Naive thymus-derived CD4-positive, alpha-beta T cell (primary cell): ENCODE measurements around the gene ATCAY. TPM values are rescaled to one million over a fixed set of nuclear protein-coding genes. Genes with fewer than 3 reads are reported as not detected.
"Not testable (repeated sequence)": the region's sequence is repeated elsewhere in the genome, so short reads cannot be mapped to it uniquely, and the experiment has no call there.

ENCODE experiments used
- ATAC-seq: fragments of 150-1000 bp; cut with Tn5 transposase; 2 replicates; pipeline ENCODE4 v1.10.0; 2021; ENCODE audit warnings: mild to moderate bottlenecking, moderate library complexity
- CTCF ChIA-PET: fragments of 350-600 bp; sonication (Branson Sonifier 250); formaldehyde crosslinking; loops from one replicate; lab custom pipeline; 2021; ENCODE audit warnings: antibody characterized with exemption; lab: Charles Lee
- POLR2A ChIA-PET: fragments of 350-600 bp; sonication (Branson Sonifier 250); formaldehyde crosslinking; loops from one replicate; lab custom pipeline; 2021; ENCODE audit warnings: antibody characterized with exemption, inconsistent platforms; lab: Charles Lee
- DNase-seq, 9 donors: peaks; one replicate each; pipeline versions ENCODE4 v3.0.0 to v3.0.0-alpha.2; 2020 to 2022; ENCODE audit warnings: mixed read lengths in 1 of 9
- H3K27ac ChIP-seq: one replicate; pipeline ENCODE4 v1.7.0; 2013; ENCODE audit warnings: mild to moderate bottlenecking, low read depth, low read length, moderate library complexity
- H3K27me3 ChIP-seq, 2 donors: one replicate each; pipeline ENCODE4 v1.7.0; 2013; ENCODE audit warnings: low read length in 2 of 2, mild to moderate bottlenecking in 2 of 2, moderate library complexity in 2 of 2; ENCODE audit not compliant: control insufficient read depth in 2 of 2, insufficient read depth in 2 of 2
- H3K36me3 ChIP-seq, 3 experiments: 1 replicate in 2 of 3; 2 replicates in 1 of 3; pipeline ENCODE4 v1.7.0; 2013; ENCODE audit warnings: low read length in 3 of 3, mild to moderate bottlenecking in 3 of 3, moderate library complexity in 1 of 3; ENCODE audit not compliant: insufficient read depth in 3 of 3, control insufficient read depth in 2 of 3
- H3K4me1 ChIP-seq, 2 donors: one replicate each; pipeline ENCODE4 v1.7.0; 2013; ENCODE audit warnings: low read length in 2 of 2, mild to moderate bottlenecking in 2 of 2, moderate library complexity in 1 of 2; ENCODE audit not compliant: control insufficient read depth in 2 of 2, insufficient read depth in 2 of 2
- H3K4me3 ChIP-seq: 2 replicates; pipeline ENCODE4 v1.7.0; 2013; ENCODE audit warnings: mild to moderate bottlenecking, low read length
- H3K9me3 ChIP-seq, 3 experiments: 1 replicate in 2 of 3; 2 replicates in 1 of 3; pipeline ENCODE4 v1.7.0; 2013; ENCODE audit warnings: low read length in 3 of 3; ENCODE audit not compliant: control insufficient read depth in 2 of 3
- H3K27ac Mint-ChIP-seq, 9 donors: one replicate each; pipeline ENCODE4 v1.8.0; 2020 to 2022; ENCODE audit warnings: mixed read lengths in 9 of 9, mild to moderate bottlenecking in 8 of 9, moderate library complexity in 5 of 9, inconsistent platforms in 2 of 9
- H3K27me3 Mint-ChIP-seq, 5 donors: one replicate each; pipeline ENCODE4 v1.8.0; 2021 to 2022; ENCODE audit warnings: mixed read lengths in 5 of 5, mild to moderate bottlenecking in 1 of 5
- H3K36me3 Mint-ChIP-seq, 5 donors: one replicate each; pipeline ENCODE4 v1.8.0; 2020 to 2022; ENCODE audit warnings: mixed read lengths in 5 of 5, mild to moderate bottlenecking in 3 of 5, inconsistent platforms in 1 of 5
- H3K4me1 Mint-ChIP-seq, 7 donors: one replicate each; pipeline ENCODE4 v1.8.0; 2020 to 2022; ENCODE audit warnings: mixed read lengths in 7 of 7, mild to moderate bottlenecking in 3 of 7, inconsistent platforms in 1 of 7
- H3K4me3 Mint-ChIP-seq, 10 donors: one replicate each; pipeline ENCODE4 v1.8.0; 2020 to 2022; ENCODE audit warnings: mild to moderate bottlenecking in 10 of 10, mixed read lengths in 10 of 10, moderate library complexity in 6 of 10, inconsistent platforms in 2 of 10
- H3K9me3 Mint-ChIP-seq, 11 donors: one replicate each; pipeline ENCODE4 v1.8.0; 2020 to 2022; ENCODE audit warnings: mixed read lengths in 11 of 11, mild to moderate bottlenecking in 4 of 11, inconsistent platforms in 1 of 11, moderate library complexity in 1 of 11
- intact Hi-C, 2 donors: fragments of 100-400 bp; cut with micrococcal nuclease; formaldehyde crosslinking; loops; one replicate each; pipeline ENCODE4 v1.15.1; 2023
- polyA plus RNA-seq, 2 donors: library from polyadenylated mRNA; unstranded; fragments of 300-500 nt; fragmentation: Illumina TruSeq; gene quantifications; one replicate each; pipeline ENCODE4 v1.2.3, GENCODE V29; 2021
- total RNA-seq, 6 experiments: library from RNA in 5 of 6; stranded (reverse) in 5 of 6; gene quantifications; 1 replicate in 5 of 6; 2 replicates in 1 of 6; pipeline ENCODE4 v1.2.3 and lab custom pipeline; 2021 to 2026

Gene ATCAY
- total and polyA plus RNA-seq, 7 experiments from 2014 or later: not detected

DNA sequence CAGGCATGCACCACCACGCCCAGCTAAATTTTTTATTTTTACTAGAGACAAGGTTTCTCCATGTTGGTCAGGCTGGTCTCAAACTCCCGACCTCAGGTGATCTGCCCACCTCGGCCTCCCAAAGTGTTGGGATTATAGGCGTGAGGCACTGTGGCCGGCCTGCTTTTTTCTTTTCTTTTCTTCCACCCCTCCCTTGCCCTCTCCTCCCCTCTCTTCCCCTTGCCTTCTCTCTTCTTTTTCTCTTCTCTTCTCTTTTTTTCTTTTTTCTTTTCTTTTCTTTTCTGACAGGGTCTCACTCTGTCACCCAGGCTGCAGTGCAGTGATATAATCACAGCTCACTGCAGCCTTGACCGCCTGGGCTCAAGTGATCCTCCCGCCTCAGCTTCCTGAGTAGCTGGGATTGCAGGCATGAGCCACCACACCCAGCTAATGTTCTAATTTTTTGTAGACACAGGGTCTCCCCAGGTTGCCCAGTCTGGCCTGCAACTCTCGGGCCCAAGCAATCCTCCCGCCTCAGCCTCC, 72.3 kb downstream of the ATCAY start:
- H3K36me3 ChIP-seq, CTCF ChIA-PET, DNase-seq, H3K27ac ChIP-seq, intact Hi-C loops, H3K36me3 Mint-ChIP-seq, H3K4me3 ChIP-seq, H3K27me3 Mint-ChIP-seq, ATAC-seq, H3K4me1 Mint-ChIP-seq, POLR2A ChIA-PET, H3K27me3 ChIP-seq, H3K4me1 ChIP-seq, H3K9me3 Mint-ChIP-seq, H3K9me3 ChIP-seq, H3K27ac Mint-ChIP-seq: not testable (repeated sequence)
- H3K4me3 Mint-ChIP-seq: peak overlapping the region in 2 of 10 donors; percentile 38 to 43

DNA sequence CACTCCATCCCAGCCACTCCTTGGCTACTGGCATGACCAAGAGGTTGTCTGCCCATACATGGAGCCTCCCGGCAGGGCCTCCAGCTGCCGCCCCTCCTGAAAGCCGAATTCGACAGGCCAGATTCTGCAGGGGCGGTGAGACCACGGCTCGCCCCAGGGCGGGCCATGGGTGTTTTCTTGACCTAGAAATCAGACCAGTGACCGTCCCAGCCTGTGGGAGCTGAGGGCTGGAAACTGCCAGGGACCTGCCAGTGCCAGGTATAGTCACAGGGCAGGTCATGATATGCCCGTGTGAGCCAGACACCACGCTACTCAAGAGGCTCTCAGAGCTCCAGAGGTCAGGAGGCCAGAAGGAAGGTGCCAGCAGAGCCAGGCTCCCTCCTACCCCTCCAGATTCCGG, 73.6 kb downstream of the ATCAY start:
- no peak for ATAC-seq
- H3K27ac Mint-ChIP-seq: no peak overlapping the region

DNA sequence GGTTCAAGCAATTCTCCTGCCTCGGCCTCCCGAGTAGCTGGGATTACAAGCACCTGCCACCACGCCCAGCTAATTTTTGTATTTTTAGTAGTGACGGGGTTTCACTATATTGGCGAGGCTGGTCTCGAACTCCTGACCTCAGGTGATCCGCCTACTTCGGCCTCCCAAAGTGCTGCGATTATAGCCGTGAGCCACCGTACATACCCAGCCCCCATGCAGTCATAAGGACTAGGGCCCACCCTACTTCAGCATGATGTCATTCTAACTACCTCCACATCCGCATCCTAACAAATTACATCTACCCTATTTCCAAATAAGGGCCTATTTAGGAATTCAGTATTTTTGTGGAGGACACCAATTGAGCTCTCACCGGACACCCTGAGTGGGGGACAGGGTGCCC, 74.8 kb downstream of the ATCAY start:
- H3K4me1 ChIP-seq, H3K4me1 Mint-ChIP-seq, ATAC-seq, H3K27me3 Mint-ChIP-seq, H3K27ac ChIP-seq, H3K9me3 Mint-ChIP-seq, H3K36me3 Mint-ChIP-seq, H3K9me3 ChIP-seq, H3K4me3 ChIP-seq, DNase-seq, H3K27ac Mint-ChIP-seq, intact Hi-C loops, CTCF ChIA-PET, POLR2A ChIA-PET, H3K4me3 Mint-ChIP-seq, H3K27me3 ChIP-seq: not testable (repeated sequence)
- peaks cover 0 to 34% (median 0%) of the 10 kb centered on the region in 3 experiments for H3K36me3 ChIP-seq

More for the DNA sequence above, 73.6 kb downstream of the ATCAY start:
- intact Hi-C loops: no loop called here
- H3K27ac ChIP-seq: no peak overlapping the region
- H3K9me3 ChIP-seq: no peaks in the 10 kb centered on the region
- Mint-ChIP-seq H3K36me3 (peaks cover 0 to 5% (median 0%) of the 10 kb centered on the region in 5 donors), H3K4me3 (no peak overlapping the region), H3K9me3 (no peaks in the 10 kb centered on the region), H3K4me1 (peaks cover 0 to 8% (median 6%) of the 10 kb centered on the region in 7 donors), H3K27me3 (peaks cover 0 to 3% (median 0%) of the 10 kb centered on the region in 5 donors)
- H3K27me3 ChIP-seq: no peaks in the 10 kb centered on the region
- CTCF ChIA-PET: no interaction called here
- POLR2A ChIA-PET: no interaction called here
- H3K4me1 ChIP-seq: no peaks in the 10 kb centered on the region
- peaks cover 0 to 22% (median 0%) of the 10 kb centered on the region in 3 experiments for H3K36me3 ChIP-seq
- DNase-seq: no peak
- no peak overlapping the region for H3K4me3 ChIP-seq

DNA sequence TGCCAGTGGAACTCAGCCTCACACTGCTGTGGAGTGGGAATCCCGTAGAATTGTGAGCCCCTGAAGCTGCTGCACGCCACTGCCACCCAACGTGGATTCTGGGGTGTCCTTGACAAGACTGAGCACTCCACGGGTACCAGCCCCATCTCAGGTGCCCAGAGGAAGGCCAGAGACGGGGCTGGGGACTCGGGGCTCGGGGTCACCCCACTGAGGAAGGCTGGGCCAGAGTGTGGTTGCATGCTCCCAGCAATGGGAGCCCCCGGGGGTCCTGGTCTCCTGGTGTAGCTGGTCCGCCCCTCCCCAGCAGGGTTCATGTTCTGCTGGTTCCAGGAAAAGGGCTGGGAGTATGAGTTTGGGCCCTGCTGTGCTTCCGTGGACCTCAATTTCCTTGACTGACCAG, 75.2 kb downstream of the ATCAY start:
- Histone ChIP-seq H3K4me3 (no peak overlapping the region), H3K9me3 (no peaks in the 10 kb centered on the region), H3K4me1 (no peaks in the 10 kb centered on the region), H3K27me3 (no peaks in the 10 kb centered on the region), H3K27ac (no peak overlapping the region), H3K36me3 (peaks cover 0 to 38% (median 0%) of the 10 kb centered on the region in 3 experiments)
- no peak for ATAC-seq
- Mint-ChIP-seq H3K4me1 (peaks cover 0 to 8% (median 6%) of the 10 kb centered on the region in 7 donors), H3K4me3 (no peak overlapping the region), H3K27me3 (peaks cover 0 to 3% (median 0%) of the 10 kb centered on the region in 5 donors), H3K9me3 (no peaks in the 10 kb centered on the region), H3K36me3 (peaks cover 0 to 5% (median 0%) of the 10 kb centered on the region in 5 donors), H3K27ac (no peak overlapping the region)
- ChIA-PET CTCF (no interaction called here), POLR2A (no interaction called here)
- intact Hi-C loops: no loop called here
- DNase-seq: no peak

DNA sequence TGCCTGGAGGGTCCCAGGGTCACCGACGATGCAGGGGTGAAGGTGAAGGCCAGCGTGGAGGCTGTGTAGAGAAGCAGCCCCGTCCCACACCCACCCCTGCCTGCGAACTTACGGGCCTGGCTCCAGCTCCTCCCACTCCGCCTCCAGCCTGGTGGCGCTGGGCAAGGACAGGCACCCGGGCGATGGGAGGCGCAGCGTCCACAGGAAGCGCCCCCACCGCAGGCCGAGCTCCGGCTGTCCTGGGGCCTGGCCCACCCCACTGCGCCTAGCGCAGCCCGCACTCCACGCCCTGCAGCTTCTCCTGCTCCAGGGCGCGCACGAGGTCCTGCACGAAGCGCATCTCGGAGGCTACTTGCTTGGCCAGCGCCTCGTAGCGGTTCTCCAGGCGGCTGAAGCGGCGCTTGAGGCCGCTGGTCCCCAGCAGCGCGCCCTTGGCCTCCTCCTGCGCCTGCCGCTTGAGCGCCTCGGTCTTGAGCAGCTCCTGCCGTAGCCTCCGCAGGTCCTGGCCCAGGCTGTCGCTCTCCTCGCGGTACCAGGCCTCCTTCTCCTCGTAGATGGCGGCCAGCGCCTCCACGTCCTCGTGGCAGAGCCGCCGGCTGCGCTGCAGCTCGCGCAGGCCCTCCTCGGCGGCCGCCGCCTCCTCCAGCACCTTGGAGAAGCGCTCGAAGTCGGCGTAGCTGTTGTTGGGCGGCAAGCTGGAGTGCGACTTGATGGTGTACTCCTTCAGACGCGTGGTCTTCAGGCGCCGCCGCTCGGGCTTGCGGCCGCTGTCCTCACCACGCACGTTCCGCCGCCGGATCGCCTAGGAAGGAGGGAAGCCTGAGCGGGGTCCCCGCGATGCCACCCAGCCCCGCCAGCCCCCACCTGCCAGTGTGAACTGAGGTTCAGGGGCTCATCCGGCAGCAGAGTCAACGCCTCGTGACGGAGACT, 78.6 kb downstream of the ATCAY start:
- no peaks in the 10 kb centered on the region for H3K27me3 ChIP-seq
- H3K4me1 ChIP-seq: no peaks in the 10 kb centered on the region
- no peaks in the 10 kb centered on the region for H3K9me3 ChIP-seq
- H3K27me3 Mint-ChIP-seq: no peaks in the 10 kb centered on the region
- peaks cover 0 to 69% (median 4%) of the 10 kb centered on the region in 3 experiments for H3K36me3 ChIP-seq
- no peak overlapping the region for H3K27ac ChIP-seq
- peaks cover 0 to 17% (median 0%) of the 10 kb centered on the region in 5 donors for H3K36me3 Mint-ChIP-seq
- no peak for ATAC-seq
- no peak overlapping the region for H3K27ac Mint-ChIP-seq
- POLR2A ChIA-PET: no interaction called here
- DNase-seq: no peak
- H3K9me3 Mint-ChIP-seq: no peaks in the 10 kb centered on the region
- no peak overlapping the region for H3K4me3 ChIP-seq
- intact Hi-C loops: no loop called here
- H3K4me1 Mint-ChIP-seq: no peaks in the 10 kb centered on the region
- CTCF ChIA-PET: no interaction called here
- H3K4me3 Mint-ChIP-seq: no peak overlapping the region

DNA sequence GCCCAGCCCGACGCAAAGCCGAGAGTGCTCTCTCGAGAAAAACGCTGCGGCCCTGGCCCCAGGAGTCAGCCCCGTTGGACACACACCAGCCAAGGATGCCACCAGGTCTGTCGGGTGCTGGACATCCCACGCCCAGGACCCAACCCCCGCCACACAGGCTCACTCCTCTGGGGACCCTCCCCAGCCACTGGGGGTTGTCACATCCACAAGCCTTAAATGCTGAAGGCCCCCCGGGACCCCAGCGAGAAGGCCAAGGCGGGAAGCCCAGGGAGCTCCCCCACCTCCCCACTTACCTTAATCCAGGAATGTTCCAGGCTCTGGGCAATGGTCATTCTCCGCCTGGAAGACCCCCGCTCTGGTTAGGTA, 79.3 kb downstream of the ATCAY start:
- Mint-ChIP-seq H3K36me3 (peaks cover 0 to 17% (median 0%) of the 10 kb centered on the region in 5 donors), H3K9me3 (no peaks in the 10 kb centered on the region), H3K4me3 (no peak overlapping the region), H3K4me1 (no peaks in the 10 kb centered on the region), H3K27ac (no peak overlapping the region), H3K27me3 (no peaks in the 10 kb centered on the region)
- ChIA-PET POLR2A (no interaction called here), CTCF (no interaction called here)
- no peaks in the 10 kb centered on the region for H3K4me1 ChIP-seq
- intact Hi-C loops: no loop called here
- ATAC-seq (no peak), DNase-seq (no peak)
- no peak overlapping the region for H3K4me3 ChIP-seq
- no peaks in the 10 kb centered on the region for H3K9me3 ChIP-seq
- peaks cover 0 to 75% (median 4%) of the 10 kb centered on the region in 3 experiments for H3K36me3 ChIP-seq
- H3K27me3 ChIP-seq: no peaks in the 10 kb centered on the region
- H3K27ac ChIP-seq: no peak overlapping the region
